GM21360 (cell line): Measurements from ENCODE around the gene NAALADL2.
"Not testable (repeated sequence)": the region's sequence is repeated elsewhere in the genome, so short reads cannot be mapped to it uniquely, and the experiment has no call there.

Experiments
- ATAC-seq: cut with Tn5 transposase; IDR thresholded peaks from one replicate; pipeline ENCODE4 v1.9.1; 2021; ENCODE audit warnings: mild to moderate bottlenecking, moderate library complexity; ENCODE audit not compliant: unreplicated experiment

The NAALADL2 gene

DNA sequence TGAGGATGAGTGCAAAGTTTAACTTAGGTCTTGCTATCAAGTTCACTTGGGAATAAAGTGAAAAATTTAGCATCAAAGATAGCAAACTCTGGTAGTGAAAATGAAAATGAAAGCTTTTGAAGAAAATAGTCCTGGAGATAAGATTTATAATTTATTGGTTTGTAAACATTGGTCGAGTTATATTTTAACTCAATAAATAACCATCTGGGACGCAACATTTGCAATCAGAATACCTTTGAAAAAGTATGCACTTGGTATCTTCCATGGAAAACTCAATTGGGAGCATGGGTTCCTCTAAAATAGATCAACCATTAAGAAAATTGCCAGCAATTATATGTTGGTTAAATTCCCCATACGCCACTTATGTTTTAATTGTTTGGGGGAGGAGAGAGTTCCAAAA is 209.5 kb downstream of the NAALADL2 start:
- ATAC-seq = no peak

DNA sequence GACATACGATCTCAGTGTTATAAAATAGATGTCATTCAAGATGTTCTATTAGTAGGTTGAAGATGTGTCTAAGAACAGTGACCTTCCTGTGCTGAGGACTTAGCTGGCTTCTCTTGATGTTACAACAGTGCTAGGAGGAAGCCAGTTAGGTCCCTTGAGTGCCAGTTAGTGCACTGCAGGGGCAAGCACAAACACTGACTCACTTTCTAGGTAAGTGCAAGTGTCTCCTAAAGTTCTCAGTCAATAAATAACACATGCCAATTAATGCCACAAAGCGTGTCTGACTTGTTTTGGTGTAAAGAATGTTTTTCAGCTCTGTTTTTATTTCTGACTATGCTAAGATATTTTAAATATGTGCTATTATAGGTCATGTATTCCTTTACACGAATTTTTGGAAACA is 211.8 kb downstream of the NAALADL2 start:
- no peak for ATAC-seq

DNA sequence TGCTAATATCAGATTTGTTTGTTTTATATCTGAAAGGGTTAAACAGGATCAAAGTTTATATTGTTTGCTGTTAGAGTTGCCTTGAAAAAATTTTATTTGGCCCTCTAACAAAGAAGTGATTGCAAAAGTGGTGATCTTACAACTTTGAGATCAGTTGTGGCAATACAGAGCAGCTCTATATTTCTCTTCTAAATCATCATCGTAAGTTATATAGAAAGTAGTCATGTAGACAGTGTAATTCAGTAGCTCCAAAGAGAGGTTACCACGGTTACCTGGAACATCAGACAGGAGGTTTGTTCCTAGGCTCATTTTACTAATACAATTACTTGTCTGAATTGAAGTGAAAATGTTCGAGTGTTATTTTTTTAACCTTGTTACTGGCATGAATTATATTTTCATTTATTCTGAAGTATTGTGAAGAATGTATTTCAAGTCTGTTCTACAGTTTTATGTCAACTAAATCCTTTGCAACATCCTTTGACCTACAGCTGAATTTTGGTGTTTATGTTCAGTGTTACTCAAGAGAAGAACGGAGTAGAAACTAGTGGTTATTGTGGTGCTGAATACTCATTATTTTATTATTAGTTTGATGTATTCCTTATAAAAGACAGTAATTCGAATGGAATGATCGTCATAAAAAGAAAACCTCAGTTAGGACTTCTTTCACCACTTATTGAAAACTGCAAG is 214.2 kb downstream of the NAALADL2 start:
- no peak for ATAC-seq

DNA sequence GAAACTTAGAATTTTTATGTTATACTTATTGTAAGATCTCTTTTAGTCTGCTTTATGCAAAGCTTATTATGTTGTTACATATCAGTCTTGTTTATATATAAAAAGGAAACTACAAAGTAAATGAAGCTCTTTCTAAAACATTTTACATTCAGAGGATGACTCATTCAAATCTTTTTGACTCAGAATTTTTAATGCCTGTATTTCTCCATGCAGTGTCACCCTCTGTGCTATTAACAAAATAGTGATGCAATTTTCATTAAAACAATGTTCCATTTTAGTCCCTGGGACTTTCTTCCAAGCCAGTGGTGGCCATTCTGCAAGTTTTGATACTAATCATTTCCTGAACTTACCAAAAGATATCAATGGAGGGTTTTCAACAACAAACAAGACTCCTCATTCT is 216.1 kb downstream of the NAALADL2 start:
- ATAC-seq = no peak

DNA sequence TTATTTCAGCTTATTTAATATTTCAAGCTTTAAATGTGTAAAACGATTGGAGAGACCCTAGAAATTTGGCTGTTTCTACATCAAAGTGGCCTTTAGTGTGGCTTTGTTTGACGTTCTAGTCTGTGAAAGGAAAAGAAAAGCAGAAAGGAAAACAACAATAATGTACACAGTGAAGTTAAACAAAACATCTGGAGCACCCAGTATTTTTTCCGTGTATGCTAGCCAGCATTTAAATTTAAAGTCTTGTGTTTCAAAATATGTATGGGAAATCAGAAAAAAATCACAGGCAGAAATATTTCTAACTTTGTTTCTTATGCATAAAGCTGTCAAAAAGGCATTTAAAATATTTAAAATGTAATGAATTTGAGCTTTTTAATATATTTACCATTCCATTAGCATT is 218.1 kb downstream of the NAALADL2 start:
- no peak for ATAC-seq

DNA sequence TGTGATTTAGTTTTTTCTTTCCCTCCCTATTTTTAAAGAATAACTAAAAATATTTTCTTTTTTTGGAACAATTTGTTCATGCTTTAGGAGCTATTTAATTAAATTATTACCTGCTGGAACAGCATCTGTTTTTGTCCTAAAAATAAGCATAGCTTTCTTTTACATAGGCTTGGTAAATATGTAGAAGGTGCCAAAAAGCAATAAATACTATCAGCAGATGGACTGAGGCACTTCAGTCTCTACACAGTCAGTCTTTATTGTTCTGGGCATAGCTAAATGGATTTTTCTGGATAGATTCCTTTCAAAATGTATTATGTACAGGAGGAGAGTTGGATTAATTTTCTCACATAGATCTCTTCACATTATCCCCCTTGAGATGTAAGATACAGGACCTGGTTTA is 223.5 kb downstream of the NAALADL2 start:
- ATAC-seq = no peak

DNA sequence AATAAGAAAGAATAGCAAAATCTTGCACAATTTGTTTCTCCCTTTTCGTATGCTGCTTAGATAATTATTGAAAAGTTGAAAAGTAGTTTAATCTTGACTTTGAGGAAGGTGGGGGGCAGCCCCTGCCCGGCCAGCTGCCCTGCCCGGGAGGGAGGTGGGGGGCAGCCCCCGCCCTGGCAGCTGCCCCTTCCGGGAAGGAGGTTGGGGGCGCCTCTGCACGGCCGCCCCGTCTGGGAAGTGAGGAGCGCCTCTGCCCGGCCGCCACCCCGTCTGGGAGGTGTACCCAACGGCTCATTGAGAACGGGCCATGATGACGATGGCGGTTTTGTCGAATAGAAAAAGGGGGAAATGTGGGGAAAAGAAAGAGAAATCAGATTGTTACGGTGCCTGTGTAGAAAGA is 228.0 kb downstream of the NAALADL2 start:
- ATAC-seq = not testable (repeated sequence)

DNA sequence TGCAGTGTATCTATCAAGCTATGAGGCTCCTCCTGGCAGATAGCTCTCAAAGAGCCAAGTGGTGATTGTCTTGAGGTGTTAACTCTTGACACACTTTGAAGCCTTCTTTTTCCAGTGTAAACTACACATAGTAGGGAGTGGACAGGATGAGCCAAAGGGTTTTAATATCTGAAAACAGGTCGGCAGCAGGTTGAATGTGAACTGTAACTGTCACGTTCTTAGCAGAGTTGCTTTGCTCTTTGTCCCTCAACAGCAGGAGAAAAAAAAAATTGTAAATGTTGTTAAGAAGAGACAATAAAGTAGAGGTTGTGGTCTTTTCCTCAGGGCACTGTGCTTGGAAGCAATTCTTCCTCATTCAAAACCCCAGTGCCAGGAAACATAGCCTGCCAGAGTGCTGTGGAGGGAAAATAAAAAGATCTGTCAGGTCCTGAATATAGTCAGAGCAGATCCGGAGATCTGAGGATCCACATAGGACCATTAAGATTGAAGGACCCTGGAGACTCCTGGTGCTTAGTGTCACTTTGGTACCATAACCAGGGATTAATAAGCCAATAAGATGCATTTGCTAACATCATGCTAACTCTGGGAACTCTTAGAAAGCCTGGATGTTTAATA is 229.7 kb downstream of the NAALADL2 start:
- no peak for ATAC-seq

DNA sequence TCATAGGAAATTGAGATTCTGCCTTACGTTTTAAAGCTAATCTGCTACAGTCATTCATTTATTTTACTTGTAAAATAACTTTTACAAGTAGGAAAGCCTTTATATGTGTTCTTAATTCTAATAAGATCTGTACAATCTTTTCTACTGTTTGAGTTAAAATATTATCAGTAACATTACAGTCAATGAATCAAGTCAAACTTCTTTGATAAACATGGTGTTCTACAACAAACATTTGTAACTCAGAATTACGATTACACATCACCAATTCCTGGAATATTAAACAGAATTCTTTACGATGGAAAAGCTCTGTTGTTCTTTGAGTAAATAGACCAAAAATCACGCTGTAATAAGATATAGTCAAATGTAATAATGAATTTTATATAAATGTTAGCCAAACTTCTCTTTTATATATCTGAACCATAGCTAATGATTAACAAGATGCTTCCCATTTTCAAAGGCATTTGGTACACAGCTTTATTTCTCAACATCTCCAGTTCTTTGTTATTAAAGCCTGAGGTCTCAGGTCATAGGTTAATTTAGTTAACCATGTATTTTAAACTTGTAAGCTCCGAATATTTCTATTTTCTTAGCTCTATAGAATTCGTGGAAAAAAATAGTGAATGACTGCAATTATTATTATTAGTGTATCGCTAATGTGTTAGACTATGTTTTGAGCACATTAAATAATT is 232.4 kb downstream of the NAALADL2 start:
- no peak for ATAC-seq

DNA sequence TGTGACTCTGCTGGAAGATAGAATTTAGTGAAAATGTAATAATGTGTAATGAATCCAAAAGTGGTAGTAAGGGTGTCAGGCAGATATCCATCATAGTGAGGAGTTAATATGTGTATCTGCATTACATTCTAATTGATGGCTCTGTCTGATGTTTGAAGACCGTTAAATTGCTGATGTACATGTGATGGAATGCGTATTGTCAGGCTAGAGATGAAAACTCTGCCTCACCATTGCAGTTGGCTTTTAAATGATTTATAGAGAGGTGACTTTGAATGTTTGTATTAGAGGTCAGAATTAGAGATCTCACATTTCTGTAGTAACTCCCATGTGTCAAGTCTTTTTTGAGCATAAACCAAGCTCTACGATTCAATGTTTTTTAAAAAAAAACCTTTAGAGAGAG is 234.6 kb downstream of the NAALADL2 start:
- ATAC-seq = no peak

DNA sequence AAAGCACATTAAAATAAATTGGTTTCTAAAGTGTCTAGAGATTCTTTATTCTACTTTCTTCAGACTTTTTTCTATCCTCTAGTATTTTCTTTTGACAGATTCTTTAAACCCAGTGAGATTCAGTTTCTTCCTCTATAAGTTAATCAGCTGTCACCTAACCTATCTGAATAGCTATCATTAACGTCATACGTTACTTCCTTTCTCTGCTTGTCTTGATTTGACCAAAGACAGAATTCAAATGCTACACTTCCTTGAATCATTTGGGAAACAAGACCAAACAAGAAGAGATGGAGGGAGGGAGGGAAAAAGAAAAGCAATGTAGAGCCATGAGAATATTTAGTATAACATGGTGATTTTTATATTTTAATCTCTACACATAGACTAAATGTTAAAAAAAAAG is 235.2 kb downstream of the NAALADL2 start:
- no peak for ATAC-seq

DNA sequence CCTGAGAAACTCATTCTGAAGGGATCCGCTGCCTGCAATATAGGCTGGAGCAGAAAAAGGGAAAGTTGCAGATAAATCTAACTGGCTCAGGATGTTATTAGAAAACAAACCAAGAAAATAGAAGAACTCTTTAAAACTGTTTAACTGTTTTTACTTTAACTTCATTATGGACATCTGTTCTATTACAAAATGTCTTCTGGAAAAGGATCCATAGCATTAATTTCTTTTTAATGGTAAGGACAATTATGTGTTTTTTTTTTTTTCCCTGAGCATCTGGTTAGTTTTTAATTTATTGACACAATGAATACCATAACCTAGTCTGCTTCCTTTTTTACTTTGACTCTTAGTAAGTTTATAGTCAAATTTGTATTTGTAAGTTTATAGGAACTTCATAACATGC is 239.5 kb downstream of the NAALADL2 start:
- no peak for ATAC-seq

DNA sequence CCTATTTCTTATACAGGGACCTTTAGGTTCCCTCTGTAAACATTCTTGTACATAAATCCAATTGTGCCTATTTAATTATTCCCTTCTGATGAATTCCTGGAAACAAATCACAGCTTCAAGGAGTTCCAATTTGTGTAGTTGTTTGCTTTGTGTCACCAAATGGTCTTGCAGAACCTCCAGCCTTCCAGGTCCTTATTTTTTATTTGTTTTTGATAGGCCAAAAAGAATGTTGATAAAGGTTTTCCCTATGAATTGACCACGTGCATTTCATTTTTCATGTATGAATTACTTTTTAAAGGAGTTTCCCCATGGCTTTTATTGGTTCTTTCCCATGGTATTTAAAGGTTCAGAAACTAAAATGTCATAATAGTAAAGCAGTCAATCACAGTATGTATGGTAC is 243.0 kb downstream of the NAALADL2 start:
- no peak for ATAC-seq

DNA sequence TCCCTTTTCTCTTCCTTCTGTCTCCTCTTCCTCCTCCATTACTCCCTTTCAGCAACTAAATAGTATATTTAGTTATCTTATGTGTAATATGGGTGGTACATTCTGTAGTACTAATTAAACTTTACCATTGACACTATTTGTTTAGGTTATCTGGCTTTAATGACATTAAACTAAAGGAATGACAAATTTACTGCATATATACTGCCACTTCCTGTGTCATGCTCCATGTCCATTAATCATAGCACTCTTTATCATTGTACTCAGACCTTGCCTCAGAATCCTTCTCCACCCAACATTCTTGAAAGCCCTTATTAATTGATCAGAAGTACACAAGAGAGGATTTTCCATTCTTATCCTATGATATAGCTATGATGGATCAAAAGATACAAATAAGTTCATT is 244.2 kb downstream of the NAALADL2 start:
- no peak for ATAC-seq

DNA sequence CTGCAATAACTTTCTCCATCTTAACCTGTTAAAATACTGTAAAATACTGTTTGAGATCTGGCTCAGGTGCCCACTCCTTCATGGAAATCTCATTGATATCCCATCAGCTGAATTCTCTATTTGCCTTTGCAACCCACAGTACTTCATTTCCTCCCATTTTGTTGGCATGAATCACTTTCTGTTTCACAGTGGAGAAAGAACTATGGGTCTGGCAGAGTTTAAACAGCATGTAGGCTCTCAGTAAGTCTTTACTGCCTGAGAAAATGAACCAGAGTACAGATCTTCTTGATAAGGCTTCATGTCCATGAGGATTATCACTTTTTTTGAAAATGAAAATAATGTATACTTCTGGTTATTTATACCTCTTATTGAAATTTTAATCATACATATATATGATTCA is 245.9 kb downstream of the NAALADL2 start:
- ATAC-seq = no peak

DNA sequence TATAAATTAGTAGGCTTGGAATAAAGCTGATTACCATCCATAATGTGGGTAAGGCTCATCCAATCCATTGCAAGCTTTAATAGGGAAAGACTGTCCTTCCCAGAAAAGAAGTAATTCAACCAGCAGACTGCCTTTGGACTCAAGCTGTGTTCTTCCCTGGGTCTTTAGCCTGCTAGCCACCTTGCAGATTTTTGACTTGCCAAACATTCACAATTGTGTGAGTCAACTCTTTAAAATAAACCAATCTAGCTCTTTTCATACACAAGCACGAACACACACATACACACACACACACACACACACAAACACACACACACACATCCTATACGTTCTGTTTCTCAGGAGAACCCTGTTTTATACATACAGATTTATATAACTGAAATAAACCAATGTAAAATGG is 248.1 kb downstream of the NAALADL2 start:
- ATAC-seq = no peak

DNA sequence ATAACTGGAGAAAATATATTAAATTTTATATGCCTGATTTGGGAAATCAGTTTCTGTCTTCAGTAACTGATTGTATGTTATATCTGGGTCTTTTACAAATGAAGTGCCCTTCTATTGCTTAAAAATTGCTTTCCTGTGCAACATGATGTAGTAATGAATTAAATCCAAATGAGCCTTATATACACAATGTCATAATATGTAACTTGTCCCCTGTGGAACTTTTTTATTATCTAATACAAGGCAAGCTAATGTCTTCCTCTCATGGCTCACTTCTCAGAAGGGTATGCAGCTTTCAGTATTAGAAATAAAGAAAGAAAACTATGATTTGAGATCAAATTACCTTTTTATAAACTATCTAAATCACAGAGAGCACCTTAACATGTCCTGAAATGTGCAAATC is 248.9 kb downstream of the NAALADL2 start:
- ATAC-seq = no peak

DNA sequence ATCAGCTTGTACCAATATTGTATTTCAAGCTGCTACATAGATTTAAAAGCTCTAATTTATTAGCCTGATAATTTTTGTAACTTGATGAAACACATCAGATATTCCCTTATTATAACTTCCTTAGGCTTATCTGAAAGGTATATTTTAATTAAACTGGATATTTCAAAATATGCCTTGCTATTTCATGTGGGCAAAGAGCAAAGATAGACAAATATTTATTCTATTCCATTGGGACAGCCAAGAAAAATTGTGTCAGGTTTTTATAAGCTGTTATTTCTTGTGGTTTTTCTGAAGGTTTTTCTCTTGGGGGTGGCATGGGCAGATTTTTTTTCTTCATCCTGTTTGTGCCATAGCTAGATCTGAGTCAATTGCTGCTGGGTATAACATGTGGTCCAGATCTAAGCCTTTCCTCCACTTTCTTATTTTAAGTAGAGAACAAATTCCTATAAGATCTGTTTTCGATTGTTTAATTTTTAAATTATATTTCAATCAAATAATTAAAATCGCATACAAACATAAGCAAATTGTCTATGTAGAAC is 249.5 kb downstream of the NAALADL2 start:
- no peak for ATAC-seq

DNA sequence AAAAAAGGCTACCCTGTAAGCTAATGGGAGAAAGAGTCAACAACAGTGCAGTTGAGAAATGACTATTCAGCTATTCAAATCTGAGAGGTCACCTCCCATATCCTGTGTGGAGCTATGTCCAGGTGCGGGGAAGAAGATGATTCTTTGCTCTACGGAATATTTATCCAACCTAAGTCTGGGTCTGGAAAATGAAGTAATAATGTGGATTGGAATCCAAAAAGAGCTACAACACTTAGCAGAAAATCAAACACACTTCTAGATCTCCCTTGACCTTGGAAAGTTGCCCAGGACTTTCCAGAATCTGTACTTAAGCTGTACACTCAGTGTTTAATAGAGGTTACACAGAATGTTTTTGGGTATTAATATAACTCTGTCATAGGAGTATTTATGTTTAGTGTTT is 251.9 kb downstream of the NAALADL2 start:
- no peak for ATAC-seq

DNA sequence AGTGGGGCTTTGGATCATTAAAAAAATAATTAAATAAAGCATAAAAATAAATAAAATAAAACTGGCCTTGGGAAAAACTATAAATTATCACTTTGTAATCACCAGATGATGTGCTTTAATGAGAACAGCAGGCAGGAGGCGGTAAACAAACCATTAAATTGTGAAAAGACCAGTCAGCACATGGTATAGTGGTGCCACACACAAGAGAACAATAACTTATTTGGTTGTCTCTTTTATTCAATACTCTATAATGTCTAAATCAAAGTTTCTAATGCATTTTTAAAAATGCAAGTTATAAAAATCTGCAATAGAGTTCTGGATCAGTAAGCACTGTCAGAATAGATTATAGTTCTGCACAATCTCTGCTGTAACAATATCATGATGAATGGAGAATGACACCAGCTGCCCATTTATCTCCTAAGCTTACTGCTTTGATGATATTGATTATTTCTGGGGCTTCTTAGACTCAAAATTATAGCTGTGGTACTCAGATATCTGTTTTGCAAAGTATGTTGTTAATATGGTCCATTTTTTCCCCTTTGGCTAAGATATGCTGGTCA is 259.3 kb downstream of the NAALADL2 start:
- no peak for ATAC-seq

DNA sequence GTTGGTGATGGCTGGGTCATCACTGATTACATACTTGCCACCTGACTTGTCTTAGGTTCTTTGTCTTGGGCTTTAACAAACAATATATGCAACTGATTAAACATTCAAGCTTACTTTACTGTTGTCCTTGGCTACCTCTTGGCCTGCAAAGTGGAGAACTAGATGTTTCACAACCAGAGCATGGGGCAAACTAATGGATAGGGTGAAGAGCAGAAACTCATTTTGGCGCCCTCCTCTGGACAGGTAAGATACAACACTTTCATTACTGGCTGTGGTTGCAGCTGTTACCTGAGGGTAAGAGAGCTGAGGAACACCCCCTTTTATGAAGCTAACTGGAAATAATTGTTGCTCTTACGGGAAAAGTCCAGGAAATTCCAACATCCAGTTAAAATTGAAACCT is 262.1 kb downstream of the NAALADL2 start:
- no peak for ATAC-seq
